Measurements from ENCODE around the gene NRCAM.
A peak's percentile ranks its signal among the peaks of the same experiment; 100 is the strongest.
"Not testable (repeated sequence)": the region's sequence is repeated elsewhere in the genome, so short reads cannot be mapped to it uniquely, and the experiment has no call there.

Gene NRCAM

DNA sequence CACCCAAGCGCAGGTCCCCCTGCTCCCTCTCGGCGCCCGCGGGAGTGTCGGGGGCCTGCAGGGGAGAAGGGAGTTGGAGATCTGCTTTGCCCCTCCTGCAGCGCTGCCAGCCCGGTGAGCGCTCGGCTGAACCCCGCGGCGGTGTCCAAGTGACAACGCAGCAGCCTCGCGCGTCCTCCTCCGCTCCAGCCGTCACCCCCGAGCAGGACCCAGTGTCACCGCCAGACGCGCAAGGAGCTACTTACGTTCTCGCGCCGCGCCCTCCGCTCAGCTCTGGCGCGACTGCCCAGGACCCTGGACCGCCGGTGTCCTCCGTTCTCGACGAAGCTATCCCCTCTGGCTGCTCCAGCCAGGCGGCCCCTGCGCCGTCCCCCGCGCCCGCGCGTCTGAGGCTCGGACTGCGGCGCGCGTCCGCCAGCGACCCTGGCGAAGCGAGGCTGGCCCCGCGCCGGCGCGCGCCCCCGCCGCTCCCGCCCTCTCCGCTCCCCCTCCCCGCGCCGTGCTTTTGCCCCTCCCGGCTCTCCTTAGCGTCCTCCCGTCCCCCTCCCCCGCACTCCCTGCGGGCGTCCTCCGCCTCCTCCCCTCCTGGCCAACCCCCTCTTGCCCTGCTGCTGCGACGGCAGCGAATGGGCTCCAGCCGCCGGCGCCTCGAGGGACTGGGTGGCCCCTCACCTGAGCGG, at the start of gene NRCAM:
Gene NRCAM, minus strand, starts transcription at position 439 of the 680 bp plus-strand sequence. CDS start 216,372 bp downstream, outside the sequence.
- no peak for DNase-seq (ENCODE audit: low read depth)

DNA sequence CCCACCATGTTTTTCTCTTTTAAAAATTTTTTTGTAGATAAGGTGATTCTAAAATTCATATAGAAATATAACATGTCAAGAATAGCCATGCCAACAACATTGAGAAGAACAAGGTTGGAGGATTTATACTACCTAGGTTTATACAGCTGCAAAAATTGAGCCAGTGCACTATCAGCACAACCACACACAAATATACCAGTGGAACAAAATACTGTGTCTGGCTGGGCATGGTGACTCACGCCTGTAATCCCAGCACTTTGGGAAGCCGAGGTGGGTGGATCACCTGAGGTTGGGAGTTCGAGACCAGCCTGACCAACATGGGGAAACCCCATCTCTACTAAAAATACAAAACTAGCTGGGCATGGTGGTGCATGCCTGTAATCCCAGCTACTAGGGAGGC, 48.3 kb upstream of the NRCAM start:
- DNase-seq (ENCODE audit: low read depth): not testable (repeated sequence)

DNA sequence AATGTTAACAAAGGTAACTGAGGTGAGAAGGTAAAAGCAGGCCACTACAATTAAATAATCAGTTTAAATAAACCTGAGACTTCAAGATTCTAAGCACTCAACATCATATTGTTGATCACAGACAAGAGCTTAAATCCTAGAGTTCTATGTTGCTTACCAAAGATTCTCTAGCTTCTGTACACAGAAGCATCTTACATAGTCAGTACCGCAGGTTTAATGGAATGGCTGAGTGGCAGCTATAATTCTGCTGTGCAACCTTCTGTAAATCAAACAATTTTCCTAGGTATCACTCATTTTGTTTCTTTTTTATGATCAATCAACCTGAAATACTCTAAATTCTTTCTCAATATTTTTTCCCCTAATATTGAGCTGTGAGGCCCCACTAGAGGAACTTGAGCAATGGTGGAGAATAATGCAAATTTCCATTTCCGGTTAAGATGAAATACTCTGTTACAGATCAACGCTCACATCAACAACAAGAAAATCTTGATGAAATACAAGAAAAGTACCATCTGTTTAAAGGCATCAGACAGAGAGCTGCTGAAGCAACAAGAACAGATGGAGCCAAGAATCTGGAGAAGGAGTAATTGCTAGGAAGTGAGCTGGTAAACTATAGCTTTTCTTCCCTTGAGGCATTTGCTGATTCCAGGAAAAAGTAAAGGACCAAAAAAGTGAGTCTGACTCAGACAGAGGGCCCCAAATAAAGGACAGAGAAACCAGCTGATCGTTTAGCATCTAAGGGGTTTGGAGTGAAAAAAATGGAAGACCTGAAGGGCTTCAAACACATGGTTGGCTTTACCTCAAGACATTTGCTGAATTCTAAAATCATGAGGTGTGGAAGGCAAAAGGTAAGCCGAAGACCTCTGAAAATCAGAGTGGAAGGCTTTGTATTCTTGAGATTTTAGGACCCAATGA, 47.1 kb upstream of the NRCAM start:
- peak; percentile 19 for DNase-seq (ENCODE audit: low read depth)

GRCh38 chr7:108499566-108499965, 43.3 kb upstream of the NRCAM start:
- DNase-seq (ENCODE audit: low read depth): no peak

- DNase-seq (ENCODE audit: low read depth): no peak
These were observed 42.2 kb upstream of the NRCAM start for GRCh38 chr7:108498481-108498880.

- DNase-seq (ENCODE audit: low read depth): peak; percentile 28
These were observed 41.0 kb upstream of the NRCAM start for GRCh38 chr7:108497082-108497725.

DNA sequence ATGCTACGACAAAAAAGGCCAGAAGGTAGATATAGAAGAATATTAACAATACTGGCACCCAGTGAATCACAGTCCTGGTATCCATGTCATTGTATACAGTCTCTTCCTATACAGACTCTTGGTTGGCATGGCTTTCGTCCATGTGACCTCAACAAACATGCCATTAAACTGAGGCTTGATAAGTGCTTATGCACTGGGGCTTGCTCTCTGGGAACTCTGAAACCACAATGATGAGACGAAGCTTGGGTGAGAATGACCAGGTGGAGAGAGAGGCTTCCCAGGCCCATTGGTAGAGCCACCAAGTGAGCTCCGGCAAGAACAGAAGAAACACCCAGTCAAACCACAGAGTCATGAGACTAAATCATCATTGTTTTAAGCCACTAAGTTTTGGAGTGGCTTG, 36.5 kb upstream of the NRCAM start:
- no peak for DNase-seq (ENCODE audit: low read depth)

GRCh38 chr7:108488768-108489538, 32.7 kb upstream of the NRCAM start:
- DNase-seq (ENCODE audit: low read depth): no peak

DNA sequence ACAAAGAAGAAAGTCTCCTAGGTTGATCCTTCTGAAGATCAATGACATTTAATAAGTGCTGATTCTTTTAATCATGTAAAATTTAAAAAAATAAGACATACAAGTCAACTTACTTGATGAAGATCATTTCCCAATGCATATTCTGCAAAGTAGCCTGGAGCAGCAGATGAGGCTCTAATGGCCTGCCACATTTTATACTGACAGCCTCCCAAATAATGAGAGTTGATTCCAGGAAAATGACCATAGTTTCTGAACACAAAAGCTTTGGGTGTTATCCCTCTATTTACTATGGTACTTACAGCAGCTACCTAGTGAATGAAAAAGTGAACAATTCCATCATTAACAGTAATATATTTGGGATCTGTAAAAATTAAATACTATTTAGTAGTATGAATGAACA, 31.4 kb upstream of the NRCAM start:
- DNase-seq (ENCODE audit: low read depth): no peak

GRCh38 chr7:108486291-108486966, 30.2 kb upstream of the NRCAM start:
- peak; percentile 20 for DNase-seq (ENCODE audit: low read depth)

DNA sequence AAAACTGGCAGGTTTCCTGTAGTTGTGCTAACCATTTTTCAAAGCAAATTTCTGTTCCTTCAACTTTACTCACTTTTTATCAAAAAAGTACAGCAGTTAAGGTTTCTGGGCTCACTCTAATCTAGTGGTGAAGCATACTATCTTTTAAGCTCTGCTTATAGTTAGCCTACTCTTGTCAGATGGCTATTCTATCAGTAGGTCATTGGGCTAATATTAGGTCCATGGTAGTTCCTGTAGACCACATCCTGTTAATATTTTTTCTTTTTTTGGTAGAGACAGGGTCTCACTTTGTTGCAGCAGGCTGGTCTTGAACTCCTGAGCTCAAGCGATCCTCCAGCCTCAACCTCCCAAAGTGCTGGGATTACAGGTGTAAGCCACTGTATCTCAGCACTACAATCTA, 27.9 kb upstream of the NRCAM start:
- DNase-seq (ENCODE audit: low read depth): no peak

- DNase-seq (ENCODE audit: low read depth): no peak
These were observed 24.1 kb upstream of the NRCAM start for GRCh38 chr7:108480311-108480710.

GRCh38 chr7:108479751-108480150, 23.5 kb upstream of the NRCAM start:
- DNase-seq (ENCODE audit: low read depth): no peak

- no peak for DNase-seq (ENCODE audit: low read depth)
These were observed 22.9 kb upstream of the NRCAM start for GRCh38 chr7:108479118-108479517.

- no peak for DNase-seq (ENCODE audit: low read depth)
These were observed 12.0 kb upstream of the NRCAM start for GRCh38 chr7:108468246-108468645.

GRCh38 chr7:108467391-108467790, 11.2 kb upstream of the NRCAM start:
- DNase-seq (ENCODE audit: low read depth): no peak

DNA sequence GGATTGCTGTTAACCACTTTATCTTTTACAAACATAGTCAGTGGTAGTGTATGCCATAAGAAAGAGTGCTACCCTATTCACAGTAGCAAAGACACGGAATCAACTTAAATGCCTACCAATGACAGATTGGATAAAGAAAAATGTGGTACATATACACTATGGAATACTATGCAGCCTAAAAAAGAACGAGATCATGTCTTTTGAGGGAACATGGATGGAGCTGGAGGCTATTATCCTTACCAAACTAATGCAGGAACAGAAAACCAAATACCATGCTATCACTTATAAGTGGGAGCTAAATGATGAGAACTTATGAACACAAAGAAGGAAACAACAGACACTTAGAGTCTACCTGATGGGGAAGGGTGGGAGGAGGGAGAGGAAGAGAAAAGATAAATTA, 10.1 kb upstream of the NRCAM start:
- DNase-seq (ENCODE audit: low read depth): not testable (repeated sequence)

- DNase-seq (ENCODE audit: low read depth): no peak
These were observed 8.5 kb upstream of the NRCAM start for GRCh38 chr7:108464743-108465142.

DNA sequence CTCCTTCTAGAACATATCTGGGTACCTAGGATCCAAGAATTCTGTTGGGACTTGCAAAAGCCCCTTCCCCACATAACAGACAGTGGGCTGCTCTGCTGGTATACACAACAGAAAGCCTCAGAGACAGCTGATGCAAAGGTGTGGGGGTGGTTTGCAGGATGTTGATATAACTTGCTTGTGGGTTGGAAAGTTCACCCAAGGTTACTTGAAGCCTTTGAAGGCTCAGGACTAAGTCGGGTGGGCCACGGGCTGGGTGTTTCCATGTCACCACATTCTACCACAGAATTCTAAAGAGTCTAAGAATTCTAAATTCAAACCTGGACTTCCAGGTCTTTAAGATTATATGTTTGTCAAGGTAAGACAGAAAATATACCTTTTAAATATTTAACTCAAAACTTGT, 7.4 kb upstream of the NRCAM start:
- no peak for DNase-seq (ENCODE audit: low read depth)

DNA sequence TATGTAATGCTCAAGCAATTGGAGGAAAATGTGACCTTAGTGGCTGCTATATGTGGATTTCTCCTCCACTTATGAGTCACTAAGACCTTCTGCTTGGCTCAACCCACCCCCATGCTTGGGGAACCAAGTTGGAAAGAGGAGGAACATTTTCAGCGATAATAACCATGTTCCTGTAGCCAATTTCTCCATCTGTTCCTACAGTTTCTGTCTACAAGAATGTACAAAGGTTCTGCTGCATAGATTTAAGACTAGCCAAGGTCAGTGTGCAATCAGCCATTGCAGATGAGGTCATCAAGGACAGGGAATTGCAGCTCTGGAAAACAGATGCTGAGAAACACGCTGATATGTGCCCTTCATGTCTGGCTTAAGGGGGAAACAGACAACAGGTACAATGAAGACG, 5.6 kb upstream of the NRCAM start:
- DNase-seq (ENCODE audit: low read depth): no peak

GRCh38 chr7:108460964-108461363, 4.7 kb upstream of the NRCAM start:
- DNase-seq (ENCODE audit: low read depth): no peak

Measured in stromal cell of bone marrow (primary cell).